HG02610 (cell line): ENCODE measurements around the gene ADAM10.

Source experiments
- ATAC-seq: cut with Tn5 transposase; IDR thresholded peaks from one replicate; pipeline ENCODE4 v1.9.1; 2021; ENCODE audit warnings: mild to moderate bottlenecking, moderate library complexity; ENCODE audit not compliant: unreplicated experiment

Gene ADAM10

DNA sequence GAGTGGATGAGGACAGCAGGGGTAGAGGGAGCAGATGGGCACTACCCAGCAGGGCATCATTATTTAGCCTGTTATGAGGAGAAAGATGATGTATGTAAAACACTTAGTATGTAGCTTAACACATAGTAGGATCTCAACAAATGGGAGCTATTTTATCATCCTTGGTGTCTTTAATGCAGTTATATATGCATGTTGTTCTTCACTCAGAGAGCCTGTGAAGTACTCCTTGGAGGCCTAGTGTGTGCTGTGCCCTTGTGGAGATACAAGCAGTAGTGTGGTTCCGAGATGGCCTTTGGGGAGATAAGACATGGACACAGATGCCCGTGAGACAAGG is 193.5 kb downstream of the ADAM10 start:
- ATAC-seq: no peak

DNA sequence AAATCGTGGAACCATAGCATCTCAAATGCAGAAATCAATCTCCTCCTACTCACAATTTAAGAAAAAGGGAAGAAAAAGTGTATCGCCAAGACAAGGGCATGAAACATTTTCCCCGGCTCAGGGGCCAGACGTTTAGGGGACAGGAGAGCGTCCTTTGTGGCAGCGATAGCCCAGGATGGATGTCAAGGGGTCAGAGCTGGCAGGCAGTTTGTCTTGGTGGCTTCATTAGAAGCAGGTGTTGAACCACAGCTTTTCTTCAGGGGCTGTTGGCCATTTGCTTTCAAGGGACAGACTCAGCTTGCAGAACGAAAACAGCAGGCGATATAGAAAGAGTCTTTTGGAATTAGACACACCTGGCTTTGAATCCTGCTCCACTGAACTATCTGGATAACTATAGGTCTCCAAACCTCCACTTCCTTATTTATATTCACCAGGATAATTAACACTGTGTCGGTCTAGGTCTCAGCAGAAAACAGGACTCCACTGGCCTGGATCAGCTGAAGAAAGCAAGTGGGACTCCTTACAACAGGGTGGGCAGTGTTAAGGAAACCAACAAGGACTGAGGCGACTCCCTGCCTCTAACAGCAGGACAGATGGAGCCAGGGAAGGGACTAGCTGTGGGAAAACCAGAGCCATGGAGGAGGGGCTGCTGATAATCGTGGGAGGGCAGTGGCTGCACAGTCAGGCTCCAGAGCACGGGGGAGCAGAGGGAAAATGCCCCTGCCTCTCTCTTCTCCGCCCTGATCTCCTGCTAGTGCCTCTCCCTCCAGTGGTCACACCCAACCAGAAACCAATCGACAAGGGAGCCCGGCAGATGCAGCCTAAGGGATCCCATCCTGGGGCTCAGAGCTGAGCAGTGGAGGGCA is 194.1 kb downstream of the ADAM10 start:
- ATAC-seq: no peak

DNA sequence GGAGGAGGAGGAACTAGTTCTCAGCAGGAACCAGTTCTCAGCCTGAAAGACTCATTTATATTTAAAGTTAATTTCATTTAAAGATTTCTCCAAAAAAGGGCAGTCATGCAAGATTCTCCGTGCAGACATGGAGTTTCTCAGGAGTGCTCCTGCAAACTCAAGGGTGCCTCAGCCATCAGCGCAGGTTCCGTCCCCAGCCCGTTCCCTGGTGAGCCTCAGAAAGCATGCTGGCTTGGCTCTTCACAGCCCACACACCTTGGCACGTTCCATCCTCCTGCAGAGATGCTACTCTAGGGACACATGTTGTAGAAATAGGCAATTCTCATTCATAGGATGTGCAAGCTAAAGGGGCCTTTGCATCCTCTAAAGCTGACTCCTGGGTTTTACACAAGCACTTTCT is 194.7 kb downstream of the ADAM10 start:
- ATAC-seq: no peak

- no peak for ATAC-seq
Observed at GRCh38 chr15:58553365-58553918, 196.1 kb downstream of the ADAM10 start.

GRCh38 chr15:58552505-58553364 is 196.8 kb downstream of the ADAM10 start:
- ATAC-seq: no peak

GRCh38 chr15:58551764-58552504 is 197.6 kb downstream of the ADAM10 start:
- ATAC-seq: no peak

DNA sequence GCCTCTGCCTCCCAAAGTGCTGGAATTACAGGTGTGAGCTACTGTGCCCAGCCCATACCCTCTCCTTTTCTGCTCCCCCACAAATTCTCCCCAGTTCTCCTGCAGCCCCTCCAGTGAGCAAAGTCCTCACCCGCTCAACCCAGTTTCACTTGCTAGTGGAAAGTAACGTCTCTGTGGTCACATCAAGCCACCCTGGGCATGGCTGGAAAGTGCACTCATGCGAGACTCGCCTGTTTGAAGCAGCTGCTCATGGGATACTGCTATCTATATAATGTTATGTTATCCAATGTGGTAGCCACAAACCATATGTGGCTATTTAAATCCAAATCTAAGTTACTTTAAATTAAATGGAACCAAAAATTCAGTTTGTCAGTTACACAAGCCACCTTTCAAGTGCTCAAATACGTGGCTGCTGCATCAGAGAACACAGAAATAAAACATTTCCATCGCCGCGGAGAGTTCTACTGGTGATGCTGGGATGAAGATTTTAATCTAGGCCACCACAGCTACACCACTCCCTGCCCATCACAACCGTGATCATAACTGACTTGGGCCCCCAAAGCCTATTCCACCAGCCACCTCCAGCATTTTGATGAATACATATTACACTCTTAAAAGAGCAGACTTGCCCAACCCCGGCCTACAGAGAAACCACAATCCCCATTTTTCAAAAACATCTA is 198.3 kb downstream of the ADAM10 start:
- no peak for ATAC-seq

- ATAC-seq: no peak
Observed at GRCh38 chr15:58549785-58550074, 199.8 kb downstream of the ADAM10 start.

- no peak for ATAC-seq
Observed at GRCh38 chr15:58549013-58549784, 200.3 kb downstream of the ADAM10 start.

DNA sequence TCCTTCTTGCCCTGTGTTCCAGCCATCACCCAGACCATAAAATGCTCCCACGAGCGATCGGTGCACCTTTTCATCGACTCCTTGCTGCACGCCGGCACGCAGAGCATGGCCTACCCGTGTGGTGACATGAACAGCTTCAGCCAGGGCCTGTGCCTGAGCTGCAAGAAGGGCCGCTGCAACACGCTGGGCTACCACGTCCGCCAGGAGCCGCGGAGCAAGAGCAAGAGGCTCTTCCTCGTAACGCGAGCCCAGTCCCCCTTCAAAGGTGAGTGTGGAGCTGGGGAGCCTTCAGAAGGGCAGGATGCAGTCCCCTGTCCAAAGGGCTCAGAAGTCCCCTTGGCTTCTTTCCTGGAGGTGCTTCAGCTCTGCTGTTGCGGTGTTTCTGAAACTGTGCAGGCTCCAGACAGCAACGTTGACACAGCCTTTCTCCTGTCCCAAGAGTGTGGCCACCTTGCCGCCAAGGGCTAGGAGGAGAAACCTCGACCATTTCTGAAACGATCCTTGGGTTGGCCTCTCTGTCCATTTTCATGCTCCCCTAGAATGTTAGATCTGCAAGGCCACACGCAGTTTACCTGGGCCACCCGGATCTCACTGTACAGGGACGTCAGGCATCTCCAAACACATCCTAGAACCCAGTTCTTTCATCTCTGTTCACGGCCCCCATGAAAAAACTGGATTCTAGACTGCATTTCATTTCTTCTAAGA is 201.0 kb downstream of the ADAM10 start:
- ATAC-seq: no peak

- ATAC-seq: no peak
Observed at GRCh38 chr15:58547628-58548307, 201.7 kb downstream of the ADAM10 start.

- ATAC-seq: no peak
Observed at GRCh38 chr15:58546635-58547627, 202.6 kb downstream of the ADAM10 start.

- no peak for ATAC-seq
Observed at GRCh38 chr15:58546066-58546591, 203.4 kb downstream of the ADAM10 start.

GRCh38 chr15:58545307-58546065 is 204.0 kb downstream of the ADAM10 start:
- ATAC-seq: no peak

DNA sequence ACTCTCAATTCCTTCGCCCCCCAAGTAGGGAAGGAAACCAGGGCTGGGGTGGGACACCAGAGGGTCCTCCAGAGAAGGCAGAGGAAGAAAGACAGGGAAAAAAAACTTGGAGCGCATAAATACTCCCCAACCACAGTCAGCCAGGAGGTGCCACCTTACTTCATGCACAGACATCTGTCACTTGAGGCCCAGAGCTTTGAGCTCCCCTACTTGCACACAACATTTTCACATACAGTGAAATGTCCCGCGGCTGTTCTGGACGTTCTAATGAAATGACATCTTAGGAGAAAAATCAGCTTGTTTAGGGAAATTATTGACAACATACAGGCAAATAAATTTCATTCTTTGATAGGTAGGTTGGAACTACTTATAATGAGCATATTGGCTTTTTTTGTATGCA is 204.8 kb downstream of the ADAM10 start:
- ATAC-seq: no peak

- no peak for ATAC-seq
Observed at GRCh38 chr15:58543664-58544335, 205.7 kb downstream of the ADAM10 start.
